B cell (primary cell): ENCODE measurements around the gene CDK11A. TPM values are rescaled to one million over a fixed set of nuclear protein-coding genes. Genes with fewer than 3 reads are reported as not detected.
"Not testable (repeated sequence)": the region's sequence is repeated elsewhere in the genome, so short reads cannot be mapped to it uniquely, and the experiment has no call there.

Source experiments
- ATAC-seq: fragments of 200-7000 bp; cut with Tn5 transposase; one replicate; pipeline ENCODE4 v1.10.0; 2021; ENCODE audit warnings: low read depth, mild to moderate bottlenecking, moderate number of reproducible peaks, moderate library complexity
- CTCF ChIA-PET: fragments of 350-600 bp; sonication (Branson Sonifier 250); formaldehyde crosslinking; loops from one replicate; lab custom pipeline; 2021; ENCODE audit warnings: antibody characterized with exemption, inconsistent platforms; lab: Charles Lee
- POLR2A ChIA-PET: fragments of 350-600 bp; sonication (Branson Sonifier 250); formaldehyde crosslinking; loops from one replicate; lab custom pipeline; 2021; ENCODE audit warnings: antibody characterized with exemption; lab: Charles Lee
- DNase-seq: peaks from one replicate; pipeline ENCODE4 v3.0.0; 2013
- H2AFZ ChIP-seq: 2 replicates; pipeline ENCODE4 v1.6.1; 2012; ENCODE audit warnings: mild to moderate bottlenecking, low read depth, low read length; ENCODE audit not compliant: insufficient read depth, poor library complexity, severe bottlenecking
- H3K27ac ChIP-seq, 2 donors: 1 replicate in 1 of 2; 2 replicates in 1 of 2; pipeline ENCODE4 v1.5.1; 2012 to 2013; ENCODE audit warnings: low read length in 2 of 2, mild to moderate bottlenecking in 2 of 2, moderate library complexity in 1 of 2
- H3K27me3 ChIP-seq, 4 experiments: fragments of 200-600 bp in 1 of 4; sonication (generic) in 1 of 4; replicated peaks in 1 of 4; 1 replicate in 2 of 4; 2 replicates in 2 of 4; pipeline versions ENCODE4 v1.6.1 to v1.7.0; 2013 to 2016; ENCODE audit warnings: low read length in 3 of 4, mild to moderate bottlenecking in 2 of 4, mixed read lengths in 1 of 4, moderate library complexity in 1 of 4; ENCODE audit not compliant: insufficient read depth in 4 of 4, control insufficient read depth in 3 of 4; ENCODE audit errors: control extremely low read depth in 1 of 4
- H3K36me3 ChIP-seq, 2 experiments: replicated peaks in 1 of 2; 1 replicate in 1 of 2; 2 replicates in 1 of 2; pipeline versions ENCODE4 v1.6.1 to v1.7.1; 2013; ENCODE audit warnings: low read length in 1 of 2; ENCODE audit not compliant: insufficient read depth in 2 of 2, control insufficient read depth in 1 of 2; ENCODE audit errors: control extremely low read depth in 1 of 2, extremely low read depth in 1 of 2
- H3K4me1 ChIP-seq, 2 donors: fragments of 200-600 bp in 1 of 2; sonication (generic) in 1 of 2; 1 replicate in 1 of 2; 2 replicates in 1 of 2; pipeline versions ENCODE4 v1.5.1 to v1.6.1; 2013 to 2017; ENCODE audit warnings: low read length in 2 of 2; ENCODE audit not compliant: control insufficient read depth in 2 of 2, insufficient read depth in 2 of 2
- H3K4me2 ChIP-seq: replicated peaks from 2 replicates; pipeline ENCODE3; 2012; ENCODE audit warnings: mild to moderate bottlenecking, low read depth, low read length; ENCODE audit not compliant: poor library complexity, severe bottlenecking
- H3K4me3 ChIP-seq, 5 experiments: fragments of 200-600 bp in 1 of 5; sonication (generic) in 1 of 5; 1 replicate in 3 of 5; 2 replicates in 2 of 5; pipeline versions ENCODE4 v1.5.1 to v1.7.0; 2011 to 2016; ENCODE audit warnings: low read length in 4 of 5, mild to moderate bottlenecking in 4 of 5, low read depth in 2 of 5, control low read depth in 1 of 5, moderate library complexity in 1 of 5; ENCODE audit not compliant: insufficient read depth in 1 of 5; ENCODE audit errors: control extremely low read depth in 1 of 5, extremely low read depth in 1 of 5
- H3K79me2 ChIP-seq: fragments of 200-600 bp; sonication (generic); one replicate; pipeline ENCODE4 v1.6.0; 2016; ENCODE audit warnings: low read length; ENCODE audit not compliant: control insufficient read depth, insufficient read depth
- H3K9ac ChIP-seq: fragments of 200-600 bp; sonication (generic); 2 replicates; pipeline ENCODE4 v1.6.1; 2017; ENCODE audit warnings: mild to moderate bottlenecking, low read length, moderate library complexity
- H3K9me3 ChIP-seq, 3 donors: one replicate each; pipeline versions ENCODE4 v1.6.1 to v1.7.1; 2013; ENCODE audit warnings: low read length in 2 of 3; ENCODE audit not compliant: control insufficient read depth in 2 of 3, insufficient read depth in 1 of 3; ENCODE audit errors: control extremely low read depth in 1 of 3
- H4K20me1 ChIP-seq: 2 replicates; pipeline ENCODE4 v1.6.0; 2012; ENCODE audit warnings: mild to moderate bottlenecking, low read length; ENCODE audit not compliant: insufficient read depth, control insufficient read depth, poor library complexity, severe bottlenecking
- H3K27ac Mint-ChIP-seq: one replicate; pipeline ENCODE4 v1.8.0; 2021; ENCODE audit warnings: mixed read lengths
- H3K27me3 Mint-ChIP-seq: one replicate; pipeline ENCODE4 v1.8.0; 2021; ENCODE audit warnings: mixed read lengths
- H3K4me1 Mint-ChIP-seq: one replicate; pipeline ENCODE4 v1.8.0; 2021; ENCODE audit warnings: mixed read lengths
- H3K4me3 Mint-ChIP-seq: one replicate; pipeline ENCODE4 v1.8.0; 2021; ENCODE audit warnings: mixed read lengths
- H3K9me3 Mint-ChIP-seq: one replicate; pipeline ENCODE4 v1.8.0; 2022; ENCODE audit warnings: mixed read lengths; ENCODE audit not compliant: insufficient read depth
- EZH2 ChIP-seq: IDR thresholded peaks from 2 replicates; pipeline ENCODE4 v1.6.1; 2012; ENCODE audit warnings: borderline replicate concordance, low read depth, mild to moderate bottlenecking, moderate library complexity, low read length; ENCODE audit not compliant: insufficient read depth, poor library complexity, severe bottlenecking
- WGBS: methylation state at CpG from one replicate; pipeline ENCODE4 v1.1.5; 2013; ENCODE audit warnings: missing lambda C conversion rate; ENCODE audit not compliant: insufficient coverage; 5-methylcytosine and 5-hydroxymethylcytosine counted together
- intact Hi-C: fragments of 100-400 bp; cut with micrococcal nuclease; formaldehyde crosslinking; loops from one replicate; pipeline ENCODE4 v1.10.0; 2022
- polyA plus RNA-seq: library from polyadenylated mRNA; depleted of rRNA; stranded (reverse); fragments of >200 nt; gene quantifications from 2 replicates; pipeline ENCODE4 v1.2.3, GENCODE V29; 2012
- total RNA-seq, 2 donors: library from RNA; stranded (reverse); fragments of 120-200 nt in 1 of 2; gene quantifications; 1 replicate in 1 of 2; 2 replicates in 1 of 2; pipeline versions ENCODE4 v1.2.3 to v1.2.4, GENCODE V29; 2013 to 2022
- TF ChIP-seq, protein P1 (sequence below): fragments of 200-600 bp; IDR thresholded peaks from one replicate; pipeline ENCODE4 v1.8.0; 2022; ENCODE audit warnings: antibody characterized with exemption, mild to moderate bottlenecking

The CDK11A gene
- total and polyA plus RNA-seq, 2 donors (not counting 1 experiment from before 2014, with no cell fraction given) = 82.1 to 138 TPM

DNA sequence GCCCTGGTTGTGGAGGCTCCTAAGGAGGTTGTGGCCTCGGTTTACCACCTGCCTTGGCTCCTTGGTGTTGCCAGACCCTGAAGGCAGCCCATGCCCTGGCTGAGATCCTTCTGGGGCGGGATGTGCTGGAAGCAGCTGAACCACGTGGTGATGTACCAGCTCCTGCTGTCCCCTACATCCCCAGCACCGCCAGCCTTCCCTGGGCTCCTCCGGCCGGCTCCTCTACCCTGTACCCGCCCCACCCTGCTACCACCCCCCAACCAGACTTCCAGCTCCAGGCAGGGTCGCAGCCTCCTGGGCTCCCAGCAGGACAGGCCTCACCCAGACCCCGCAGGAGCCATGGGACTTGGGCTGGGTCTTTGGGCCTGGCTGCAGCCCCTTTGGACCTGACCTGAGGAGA, 25.8 kb upstream of the CDK11A start:
- H3K4me1 Mint-ChIP-seq, H3K4me3 Mint-ChIP-seq, H3K4me3 ChIP-seq, H3K9ac ChIP-seq, H3K27ac Mint-ChIP-seq, H3K9me3 Mint-ChIP-seq, H3K9me3 ChIP-seq, ATAC-seq, H3K27me3 Mint-ChIP-seq, H3K27ac ChIP-seq, DNase-seq, H2AFZ ChIP-seq, H3K4me1 ChIP-seq, intact Hi-C loops, POLR2A ChIA-PET, H3K4me2 ChIP-seq, H3K27me3 ChIP-seq, H3K79me2 ChIP-seq: not testable (repeated sequence)
- Histone ChIP-seq H4K20me1 (peaks cover 11% of the 10 kb centered on the region), H3K36me3 (peaks cover 0 to 21% of the 10 kb centered on the region in 2 experiments)
- WGBS = 81% methylated on average over 3 of the region's 9 CpGs
- CTCF ChIA-PET = interaction anchor here (0.6 kb wide), 1 partner anchor 254 kb away, joined by 3 read pairs; no protein-coding TSS in a partner anchor

DNA sequence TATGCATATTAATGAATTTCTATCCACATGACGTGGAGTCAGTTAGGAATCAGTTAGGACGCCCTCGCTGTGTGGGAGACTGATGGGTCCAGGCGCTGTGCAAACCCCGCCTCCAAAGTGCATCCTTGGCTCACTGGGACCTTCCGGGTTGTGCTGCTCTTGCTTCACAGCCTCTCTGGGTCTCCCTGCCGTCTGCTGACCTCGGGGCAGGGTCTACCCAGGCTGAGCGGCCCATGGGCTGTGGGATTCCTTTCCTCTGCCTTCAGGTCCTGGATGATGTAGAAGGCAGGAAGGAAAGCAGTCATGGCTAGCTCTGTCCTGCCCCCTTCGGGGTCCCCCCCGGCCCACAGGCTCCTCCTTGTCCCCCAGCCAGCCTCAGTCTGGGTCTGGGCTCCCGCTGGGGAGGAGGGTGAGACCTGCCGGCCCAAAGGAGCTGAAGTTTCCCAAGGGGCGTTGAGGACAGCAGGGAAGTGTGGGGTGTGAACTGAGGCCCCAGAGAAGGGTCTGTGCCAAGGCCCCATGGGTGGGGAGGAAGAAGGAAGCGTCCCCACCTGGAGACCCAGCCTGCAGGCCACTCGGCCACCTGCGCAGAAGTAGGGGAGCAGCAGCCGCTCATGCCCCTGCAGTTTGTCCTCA, 24.6 kb upstream of the CDK11A start:
- H3K36me3 ChIP-seq = peaks cover 0 to 14% of the 10 kb centered on the region in 2 experiments
- H3K4me3 ChIP-seq = no peak overlapping the region
- H3K9ac ChIP-seq = no peak overlapping the region
- ChIA-PET POLR2A (no interaction called here), CTCF (no interaction called here)
- TF ChIP-seq EZH2 = no peak
- TF ChIP-seq, protein P1, sequence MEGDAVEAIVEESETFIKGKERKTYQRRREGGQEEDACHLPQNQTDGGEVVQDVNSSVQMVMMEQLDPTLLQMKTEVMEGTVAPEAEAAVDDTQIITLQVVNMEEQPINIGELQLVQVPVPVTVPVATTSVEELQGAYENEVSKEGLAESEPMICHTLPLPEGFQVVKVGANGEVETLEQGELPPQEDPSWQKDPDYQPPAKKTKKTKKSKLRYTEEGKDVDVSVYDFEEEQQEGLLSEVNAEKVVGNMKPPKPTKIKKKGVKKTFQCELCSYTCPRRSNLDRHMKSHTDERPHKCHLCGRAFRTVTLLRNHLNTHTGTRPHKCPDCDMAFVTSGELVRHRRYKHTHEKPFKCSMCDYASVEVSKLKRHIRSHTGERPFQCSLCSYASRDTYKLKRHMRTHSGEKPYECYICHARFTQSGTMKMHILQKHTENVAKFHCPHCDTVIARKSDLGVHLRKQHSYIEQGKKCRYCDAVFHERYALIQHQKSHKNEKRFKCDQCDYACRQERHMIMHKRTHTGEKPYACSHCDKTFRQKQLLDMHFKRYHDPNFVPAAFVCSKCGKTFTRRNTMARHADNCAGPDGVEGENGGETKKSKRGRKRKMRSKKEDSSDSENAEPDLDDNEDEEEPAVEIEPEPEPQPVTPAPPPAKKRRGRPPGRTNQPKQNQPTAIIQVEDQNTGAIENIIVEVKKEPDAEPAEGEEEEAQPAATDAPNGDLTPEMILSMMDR = no peak
- ATAC-seq (no peak), DNase-seq (no peak)
- WGBS = 87% methylated on average over 12 of the region's 18 CpGs
- H3K4me2 ChIP-seq = no peak overlapping the region
- no peaks in the 10 kb centered on the region for H3K9me3 ChIP-seq
- H3K4me1 ChIP-seq = no peaks in the 10 kb centered on the region
- H4K20me1 ChIP-seq = peaks cover 11% of the 10 kb centered on the region
- H3K4me1 Mint-ChIP-seq = peaks cover 5% of the 10 kb centered on the region
- H3K9me3 Mint-ChIP-seq = no peaks in the 10 kb centered on the region
- H3K27me3 ChIP-seq = no peaks in the 10 kb centered on the region
- H3K79me2 ChIP-seq = no peaks in the 10 kb centered on the region
- no peaks in the 10 kb centered on the region for H3K27me3 Mint-ChIP-seq
- intact Hi-C loops = no loop called here
- H3K4me3 Mint-ChIP-seq = peak overlapping the region; percentile 50
- no peak overlapping the region for H3K27ac ChIP-seq
- no peak overlapping the region for H2AFZ ChIP-seq
- H3K27ac Mint-ChIP-seq = peak overlapping the region; percentile 71

DNA sequence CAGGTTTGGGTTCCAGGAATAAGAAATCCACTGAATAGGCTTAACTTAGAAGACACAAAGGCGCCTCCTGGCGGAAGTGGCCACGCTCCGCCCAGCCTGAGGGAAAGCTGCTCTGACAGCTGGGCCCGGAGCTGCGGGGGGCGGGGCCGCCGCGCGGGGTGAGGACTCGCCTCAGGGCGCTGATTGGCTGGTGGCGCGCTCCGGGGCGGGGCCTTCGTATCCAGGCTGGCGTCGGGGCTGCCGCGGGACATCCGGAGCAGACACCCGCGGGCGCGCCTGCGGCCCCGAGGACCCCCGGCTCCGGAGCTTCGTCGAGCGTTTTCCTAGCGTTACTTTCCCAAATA, 22.4 kb upstream of the CDK11A start:
- intact Hi-C loops, CTCF ChIA-PET: not testable (repeated sequence)

More for the DNA sequence above, 22.4 kb upstream of the CDK11A start:
- not testable (repeated sequence) for DNase-seq, H2AFZ ChIP-seq, H3K36me3 ChIP-seq, H3K4me1 ChIP-seq, H3K27me3 Mint-ChIP-seq, H3K4me1 Mint-ChIP-seq, H3K9me3 ChIP-seq, H3K27ac Mint-ChIP-seq, H3K9me3 Mint-ChIP-seq, H4K20me1 ChIP-seq, H3K79me2 ChIP-seq, H3K27me3 ChIP-seq, H3K4me2 ChIP-seq
- peak overlapping the region; percentile 69 for H3K4me3 Mint-ChIP-seq
- Histone ChIP-seq H3K9ac (peak overlapping the region; percentile 58), H3K27ac (peak overlapping the region; percentile 80 to 90), H3K4me3 (peak overlapping the region in 2 of 5 experiments; percentile 37 to 57)
- POLR2A ChIA-PET = interaction anchor here (0.6 to 0.7 kb wide), 4 partner anchors 20 to 131 kb away, joined by 3 to 5 read pairs (median 4); partner anchors contain the start of gene MIB2
- peak; percentile 78 for ATAC-seq
- no CpG with 5 or more reads among the region's 35 CpGs for WGBS
